GM12878 (cell line): ENCODE data around the gene PRSS2. TPM values are rescaled to one million over a fixed set of nuclear protein-coding genes. Genes with fewer than 3 reads are reported as not detected.

ENCODE experiments used
- ATAC-seq: fragments of 200-7000 bp; cut with Tn5 transposase; 3 replicates; pipeline ENCODE4 v1.9.1; 2020; ENCODE audit warnings: mild to moderate bottlenecking, moderate library complexity
- BruUV-seq: library from RNA; stranded (reverse); fragments of 400-500 nt; replicated peaks from 2 replicates; lab custom pipeline; 2021; lab: Mats Ljungman, UMichigan
- CTCF ChIA-PET: fragments of 300-600 bp; sonication (Branson Sonifier 250); formaldehyde crosslinking; extraction: SDS; loops from one replicate; lab custom pipeline; 2021; ENCODE audit warnings: inconsistent platforms; lab: Yijun Ruan, JAX
- POLR2A ChIA-PET: fragments of 350-600 bp; formaldehyde crosslinking; extraction: SDS; loops from one replicate; lab custom pipeline; 2021; ENCODE audit warnings: inconsistent platforms; lab: Charles Lee
- RAD21 ChIA-PET: fragments of 300-600 bp; sonication (Branson Sonifier 250); formaldehyde crosslinking; loops from one replicate; lab custom pipeline; 2023; ENCODE audit warnings: antibody characterized with exemption; ENCODE audit not compliant: unreplicated experiment; lab: Charles Lee
- SMC1A ChIA-PET: fragments of 300-600 bp; sonication (Branson Sonifier 250); formaldehyde crosslinking; loops from one replicate; lab custom pipeline; 2023; ENCODE audit not compliant: unreplicated experiment, uncharacterized antibody; lab: Charles Lee
- DNase-seq: peaks from one replicate; pipeline ENCODE4 v3.0.0-alpha.2; 2011; ENCODE audit warnings: low read depth, low spot score
- FAIRE-seq: peaks from 3 replicates; lab custom pipeline; 2011; peaks lifted over from hg19 to GRCh38; lab: Jason Lieb, UNC
- H2AFZ ChIP-seq: 2 replicates; pipeline ENCODE4 v1.6.0; 2011; ENCODE audit warnings: low read depth, low read length, control low read depth; ENCODE audit not compliant: control insufficient read depth
- H3K27ac ChIP-seq: 2 replicates; pipeline ENCODE4 v1.5.1; 2011; ENCODE audit warnings: control low read depth; ENCODE audit not compliant: control insufficient read depth, insufficient read depth
- H3K27me3 ChIP-seq, 2 experiments: replicated peaks in 1 of 2; 2 replicates each; pipeline versions ENCODE4 v1.6.0 to v1.6.1; 2011; ENCODE audit warnings: low read length in 1 of 2; ENCODE audit not compliant: control insufficient read depth in 2 of 2, insufficient read depth in 2 of 2
- H3K36me3 ChIP-seq, 2 experiments: 2 replicates each; pipeline ENCODE4 v1.5.1; 2011; ENCODE audit warnings: low read length in 1 of 2; ENCODE audit not compliant: control insufficient read depth in 2 of 2, insufficient read depth in 2 of 2
- H3K4me1 ChIP-seq: 2 replicates; pipeline ENCODE4 v1.6.1; 2011; ENCODE audit warnings: mild to moderate bottlenecking, low read length, moderate library complexity, mixed read lengths; ENCODE audit not compliant: control insufficient read depth, insufficient read depth
- H3K4me2 ChIP-seq: 2 replicates; pipeline ENCODE4 v1.6.0; 2011; ENCODE audit warnings: control low read depth; ENCODE audit not compliant: control insufficient read depth, insufficient read depth
- H3K4me3 ChIP-seq: fragments of 200-600 bp; sonication (generic); 2 replicates; pipeline ENCODE4 v1.5.1; 2016
- H3K79me2 ChIP-seq: 2 replicates; pipeline ENCODE4 v1.6.0; 2011; ENCODE audit warnings: low read length; ENCODE audit not compliant: control insufficient read depth, insufficient read depth
- H3K9ac ChIP-seq: 2 replicates; pipeline ENCODE4 v1.8.0; 2011; ENCODE audit warnings: low read length, control low read depth, mixed read lengths; ENCODE audit not compliant: control insufficient read depth, insufficient read depth
- H3K9me3 ChIP-seq: replicated peaks from 3 replicates; pipeline ENCODE4 v1.5.1; 2011; ENCODE audit warnings: mild to moderate bottlenecking, low read length; ENCODE audit not compliant: control insufficient read depth, insufficient read depth
- H4K20me1 ChIP-seq: 2 replicates; pipeline ENCODE4 v1.6.0; 2011; ENCODE audit not compliant: control insufficient read depth, insufficient read depth
- CBX3 ChIP-seq: fragments of 200-600 bp; sonication (generic); IDR thresholded peaks from 2 replicates; pipeline ENCODE4 v1.6.1; 2016; ENCODE audit warnings: low read depth, borderline replicate concordance
- POLR2A ChIP-seq: IDR thresholded peaks from 2 replicates; pipeline ENCODE4 v1.6.1; 2011; ENCODE audit warnings: low read depth, mild to moderate bottlenecking, low read length
- POLR2AphosphoS5 ChIP-seq: IDR thresholded peaks from 2 replicates; pipeline ENCODE4 v1.6.1; 2011; ENCODE audit warnings: mild to moderate bottlenecking, low read length, inconsistent platforms
- WGBS: methylation state at CpG from one replicate; pipeline ENCODE4 v1.1.6; 2016; ENCODE audit warnings: low lambda C conversion rate; ENCODE audit not compliant: insufficient replicate concordance, insufficient coverage; ENCODE audit errors: missing lambda C conversion rate; 5-methylcytosine and 5-hydroxymethylcytosine counted together
- in situ Hi-C: fragments of 300-500 bp; cut with MboI; formaldehyde crosslinking; loops from 9 replicates; pipeline ENCODE4 v1.14.3; 2018; ENCODE audit warnings: mixed read lengths
- intact Hi-C: fragments of 100-400 bp; cut with micrococcal nuclease; formaldehyde crosslinking; loops from one replicate; pipeline ENCODE4 v1.14.2; 2022; ENCODE audit not compliant: unreplicated experiment
- polyA plus RNA-seq, 11 experiments: library from polyadenylated mRNA; depleted of rRNA in 4 of 11; unstranded in 6 of 11; stranded (reverse) in 5 of 11; fragments of >200 nt; fragmentation: Nextera tagmentation in 4 of 11; fragmentation: Illumina TruSeq in 1 of 11; extraction: Ambion mirVana in 4 of 11; extraction: Trizol in 1 of 11; gene quantifications; 1 replicate in 1 of 11; 2 replicates in 10 of 11; pipeline versions ENCODE4 v1.2.1 to v1.2.3, GENCODE V29; 2011 to 2016; ENCODE audit warnings: inconsistent platforms in 2 of 11, missing spikeins in 2 of 11, low read depth in 1 of 11
- total RNA-seq, 4 experiments: library from RNA; depleted of rRNA in 3 of 4; stranded (reverse); fragments of >200 nt in 3 of 4; fragmentation: Illumina TruSeq in 1 of 4; extraction: Trizol in 1 of 4; gene quantifications; 2 replicates each; pipeline versions ENCODE4 v1.2.1 to v1.2.3, GENCODE V29; 2013 to 2021

PRSS2 gene
- total and polyA plus RNA-seq, 10 of the 15 experiments (the other 5 are each of a cell fraction or from before 2014, with no cell fraction given): 0.21 to 28.8 (median 0.41) TPM; not detected in 7

DNA sequence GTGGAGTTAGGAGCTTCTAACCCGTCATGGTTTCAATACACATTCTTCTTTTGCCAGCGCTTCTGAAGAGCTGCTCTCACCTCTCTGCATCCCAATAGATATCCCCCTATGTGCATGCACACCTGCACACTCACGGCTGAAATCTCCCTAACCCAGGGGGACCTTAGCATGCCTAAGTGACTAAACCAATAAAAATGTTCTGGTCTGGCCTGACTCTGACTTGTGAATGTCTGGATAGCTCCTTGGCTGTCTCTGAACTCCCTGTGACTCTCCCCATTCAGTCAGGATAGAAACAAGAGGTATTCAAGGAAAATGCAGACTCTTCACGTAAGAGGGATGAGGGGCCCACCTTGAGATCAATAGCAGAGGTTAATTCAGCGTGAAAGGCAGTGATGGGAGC is 22.4 kb downstream of the PRSS2 start:
- RAD21 ChIA-PET: interaction anchor here (1.8 to 20.4 kb wide), 3 partner anchors 7 to 22 kb away, joined by 5 to 813 read pairs (median 115); partner anchors contain the start of gene PRSS2
- Histone ChIP-seq H3K4me2 (no peak overlapping the region), H3K4me3 (no peak overlapping the region), H3K4me1 (peaks cover 6% of the 10 kb centered on the region), H3K79me2 (peaks cover 6% of the 10 kb centered on the region), H2AFZ (no peak overlapping the region), H3K27ac (no peak overlapping the region), H3K9ac (no peak overlapping the region), H4K20me1 (no peaks in the 10 kb centered on the region), H3K36me3 (no peaks in the 10 kb centered on the region), H3K9me3 (no peaks in the 10 kb centered on the region), H3K27me3 (no peaks in the 10 kb centered on the region)
- CTCF ChIA-PET: interaction anchor here (0.9 to 28.6 kb wide), 3 partner anchors 5 to 80 kb away, joined by 4 to 1055 read pairs (median 1055); no protein-coding TSS in a partner anchor
- no TSS peak for BruUV-seq
- intact Hi-C loops: no loop called here
- WGBS: 91% methylated on average over 5 of the region's 5 CpGs
- FAIRE-seq: no peak
- in situ Hi-C loops: no loop called here
- DNase-seq: no peak
- SMC1A ChIA-PET: interaction anchor here (1.1 to 24.6 kb wide), 7 partner anchors 8 to 156 kb away, joined by 3 to 786 read pairs (median 3); no protein-coding TSS in a partner anchor
- POLR2A ChIA-PET: interaction anchor here (0.6 to 16.4 kb wide), 2 partner anchors 9 to 15 kb away, joined by 6 to 325 read pairs; no protein-coding TSS in a partner anchor
- ATAC-seq: no peak
- TF ChIP-seq POLR2AphosphoS5: no peak

- Histone ChIP-seq H3K27me3 (no peaks in the 10 kb centered on the region), H3K9me3 (no peaks in the 10 kb centered on the region), H3K79me2 (peaks cover 10% of the 10 kb centered on the region), H4K20me1 (no peaks in the 10 kb centered on the region), H3K27ac (no peak overlapping the region), H2AFZ (no peak overlapping the region), H3K9ac (no peak overlapping the region; the same call in 1 of the 2 replicates)
- CTCF ChIA-PET: interaction anchor here (24.4 to 28.6 kb wide), 2 partner anchors 7 to 10 kb away, joined by 1055 read pairs; no protein-coding TSS in a partner anchor
- POLR2A ChIA-PET: interaction anchor here (1.0 to 16.4 kb wide), 2 partner anchors 9 to 13 kb away, joined by 9 to 325 read pairs; no protein-coding TSS in a partner anchor
- SMC1A ChIA-PET: interaction anchor here (1.0 to 24.6 kb wide), 3 partner anchors 10 to 24 kb away, joined by 3 to 786 read pairs (median 107); no protein-coding TSS in a partner anchor
- in situ Hi-C loops: no loop called here
- no peak for ATAC-seq
- RAD21 ChIA-PET: interaction anchor here (9.9 to 20.4 kb wide), 2 partner anchors 10 to 15 kb away, joined by 115 to 813 read pairs; no protein-coding TSS in a partner anchor
- DNase-seq: no peak
- TF ChIP-seq CBX3 (no peak), POLR2A (peak; percentile 69; the same call in 1 of the 2 replicates)
- TF ChIP-seq, all 136 proteins: peak for 1
- Histone ChIP-seq H3K4me1 (peaks cover 6% of the 10 kb centered on the region), H3K4me3 (no peak overlapping the region), H3K4me2 (no peak overlapping the region; the same call in 1 of the 2 replicates), H3K36me3 (no peaks in the 10 kb centered on the region)
- no TSS peak for BruUV-seq
- WGBS: 62% methylated on average over 5 of the region's 5 CpGs
- FAIRE-seq: no peak
- intact Hi-C loops: no loop called here
Measured at GRCh38 chr7:142795339-142795863, 24.6 kb downstream of the PRSS2 start.
